GM19463 (cell line): ENCODE results near the gene RFTN1.

Source experiments
- ATAC-seq: cut with Tn5 transposase; IDR thresholded peaks from one replicate; pipeline ENCODE4 v1.9.1; 2021; ENCODE audit warnings: mild to moderate bottlenecking, moderate library complexity; ENCODE audit not compliant: unreplicated experiment

The RFTN1 gene

DNA sequence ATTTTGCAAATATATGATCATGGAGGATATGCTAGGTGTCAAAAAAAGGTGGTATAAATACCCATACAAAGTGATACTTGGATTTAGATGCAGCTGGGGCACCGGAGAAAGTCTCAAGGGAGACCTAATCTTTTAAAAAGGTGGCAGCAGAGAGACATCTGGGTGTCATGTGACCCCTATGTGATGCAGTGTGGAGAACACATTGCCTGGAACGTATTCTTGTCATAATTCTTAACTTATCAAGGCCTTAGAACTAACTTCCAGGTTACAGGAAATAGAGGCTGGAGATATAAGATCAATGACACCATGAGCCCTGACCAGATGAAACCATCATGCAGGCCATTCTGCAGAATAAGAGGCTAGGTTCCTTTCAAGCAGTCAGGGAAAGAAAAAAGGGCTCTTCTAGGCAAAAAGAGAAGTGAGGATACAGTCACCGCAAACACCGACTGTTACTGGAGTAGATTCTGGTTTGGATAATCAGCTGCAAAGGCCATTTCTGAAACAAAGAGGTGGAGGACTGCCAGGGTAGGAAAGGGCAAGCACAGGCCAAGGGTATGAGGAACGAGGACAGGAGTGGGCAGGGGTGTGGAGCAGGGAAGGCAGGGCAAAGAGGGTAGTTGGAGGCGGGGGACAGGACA, 147.9 kb downstream of the RFTN1 start:
- ATAC-seq, result no peak

DNA sequence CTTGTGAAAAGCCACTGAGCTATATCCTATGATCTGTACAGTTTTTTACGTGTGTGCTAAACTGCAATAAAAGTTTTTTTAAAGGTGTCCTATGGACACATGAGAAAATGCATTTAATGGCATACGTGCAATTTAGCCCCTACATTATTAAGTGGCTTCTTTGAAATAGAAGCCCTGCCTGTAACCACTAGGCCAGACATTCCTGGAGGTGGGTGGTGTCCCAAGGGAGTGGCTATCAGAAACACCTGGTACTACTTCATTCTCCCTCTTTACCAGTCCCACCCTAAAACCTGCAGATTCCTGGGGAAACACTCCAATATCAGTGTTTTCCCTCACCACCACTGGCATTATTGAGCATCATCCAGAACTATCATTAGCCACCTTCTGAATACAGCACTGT, 148.5 kb downstream of the RFTN1 start:
- no peak for ATAC-seq

DNA sequence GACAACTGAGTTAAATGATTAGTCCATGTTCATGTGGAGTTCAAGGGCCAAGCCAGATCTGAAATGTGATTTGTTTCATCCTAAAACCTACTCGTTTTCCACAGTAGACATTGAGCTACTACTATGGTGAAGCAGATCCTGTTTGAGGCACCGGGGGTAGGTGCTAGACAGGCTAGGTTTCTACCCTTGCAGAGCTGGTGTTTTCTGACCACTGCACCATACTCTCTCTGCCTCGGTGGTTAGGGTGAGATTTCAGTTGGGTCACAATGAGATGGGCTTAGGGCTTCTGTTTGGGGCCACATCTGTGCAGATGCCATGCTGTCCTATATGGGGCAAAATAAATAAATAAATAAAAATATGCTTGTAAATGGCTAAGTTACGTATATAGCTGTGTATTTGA, 149.2 kb downstream of the RFTN1 start:
- ATAC-seq, result no peak

DNA sequence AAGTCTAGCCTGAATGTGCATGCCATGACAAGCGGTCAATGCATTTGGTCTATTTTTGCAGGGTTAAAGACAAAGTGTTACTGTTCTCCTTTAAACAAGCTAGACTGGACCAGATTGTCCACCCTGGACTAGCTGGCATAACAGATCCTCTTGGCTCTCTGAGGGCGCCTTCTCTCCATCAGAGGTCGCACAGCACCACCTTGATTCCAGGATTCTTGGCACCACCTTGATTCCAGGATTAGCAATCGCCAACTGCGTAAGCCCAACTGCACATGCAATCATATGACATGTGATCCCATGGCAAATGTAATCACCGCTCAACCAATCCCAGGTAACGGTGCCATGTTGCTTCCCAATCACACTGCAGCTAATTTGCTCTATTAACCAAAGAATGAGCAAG, 149.9 kb downstream of the RFTN1 start:
- ATAC-seq, result no peak

DNA sequence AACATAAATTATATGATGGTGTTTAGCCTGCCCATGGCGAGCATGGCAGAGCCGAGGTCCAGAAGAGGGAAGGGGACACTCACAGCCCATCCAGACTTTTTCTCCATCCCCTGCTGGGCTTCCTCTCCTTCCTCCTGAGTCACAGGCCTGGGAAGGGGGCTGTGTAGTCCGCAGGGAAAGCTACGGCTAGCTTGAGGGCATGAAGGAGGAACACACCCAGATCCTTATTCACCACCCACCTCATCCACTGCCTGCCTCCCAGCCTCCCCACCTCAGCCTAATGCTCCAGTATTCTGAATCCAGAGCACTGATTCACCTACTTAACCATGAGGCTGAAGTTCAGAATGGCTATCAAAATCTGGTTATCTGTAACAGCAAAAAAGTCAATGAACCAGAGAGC, 150.7 kb downstream of the RFTN1 start:
- ATAC-seq, result no peak

DNA sequence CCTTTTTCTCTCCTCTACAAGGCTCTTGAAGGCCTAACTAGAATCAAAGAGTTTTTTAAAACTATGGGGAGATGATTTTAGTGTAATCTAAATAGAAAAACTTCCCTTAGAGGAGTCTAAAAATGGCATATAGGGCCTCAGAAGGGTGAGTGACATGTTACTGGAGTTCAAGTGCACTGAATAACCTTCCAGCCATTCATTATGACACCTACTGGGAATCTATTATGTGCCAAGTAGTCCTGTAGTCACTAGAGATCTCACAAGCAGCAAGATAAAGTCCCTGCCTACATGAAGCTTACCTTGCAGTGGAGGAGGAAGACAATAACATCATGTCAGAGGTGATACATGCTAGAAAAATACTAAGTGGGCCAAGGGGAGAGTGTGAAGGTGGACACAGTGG, 152.4 kb downstream of the RFTN1 start:
- no peak for ATAC-seq

DNA sequence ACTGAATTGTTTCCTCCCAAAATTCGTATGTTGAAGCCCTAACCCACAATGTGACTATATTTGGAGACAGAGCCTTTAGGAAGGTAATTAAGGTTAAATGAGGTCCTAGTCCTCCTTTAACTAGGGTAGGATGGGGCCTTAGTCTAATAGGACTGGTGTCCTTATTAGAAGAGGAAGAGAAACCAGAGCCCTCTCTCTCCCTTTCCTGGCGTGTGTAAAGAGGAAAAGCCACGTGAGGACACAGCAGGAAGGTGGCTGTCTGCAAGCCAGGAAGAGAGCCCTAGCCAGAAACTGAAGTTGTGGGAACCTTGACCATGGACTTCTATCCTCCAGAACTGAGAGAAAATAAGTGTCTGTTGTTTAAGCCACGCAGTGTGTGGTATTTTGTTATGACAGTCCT, 154.2 kb downstream of the RFTN1 start:
- no peak for ATAC-seq

DNA sequence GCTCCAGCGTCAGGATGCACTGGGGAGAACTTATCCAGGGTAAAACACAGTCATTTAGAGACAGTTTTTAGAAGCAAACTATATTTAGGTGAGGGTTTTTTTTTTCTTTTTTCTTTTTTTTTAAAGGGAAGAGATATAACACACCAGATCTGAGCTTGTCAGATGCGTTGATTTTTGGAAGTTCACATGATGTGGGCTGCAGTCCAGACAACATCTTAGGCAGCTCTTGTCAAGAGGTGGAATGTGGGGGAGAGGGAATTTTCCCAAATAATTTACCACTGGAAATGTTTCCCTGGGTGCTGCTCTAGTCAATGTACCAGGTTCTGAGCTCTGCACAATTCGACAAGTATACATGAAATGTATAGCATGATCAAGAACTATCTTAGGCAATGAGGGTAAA, 155.2 kb downstream of the RFTN1 start:
- no peak for ATAC-seq

DNA sequence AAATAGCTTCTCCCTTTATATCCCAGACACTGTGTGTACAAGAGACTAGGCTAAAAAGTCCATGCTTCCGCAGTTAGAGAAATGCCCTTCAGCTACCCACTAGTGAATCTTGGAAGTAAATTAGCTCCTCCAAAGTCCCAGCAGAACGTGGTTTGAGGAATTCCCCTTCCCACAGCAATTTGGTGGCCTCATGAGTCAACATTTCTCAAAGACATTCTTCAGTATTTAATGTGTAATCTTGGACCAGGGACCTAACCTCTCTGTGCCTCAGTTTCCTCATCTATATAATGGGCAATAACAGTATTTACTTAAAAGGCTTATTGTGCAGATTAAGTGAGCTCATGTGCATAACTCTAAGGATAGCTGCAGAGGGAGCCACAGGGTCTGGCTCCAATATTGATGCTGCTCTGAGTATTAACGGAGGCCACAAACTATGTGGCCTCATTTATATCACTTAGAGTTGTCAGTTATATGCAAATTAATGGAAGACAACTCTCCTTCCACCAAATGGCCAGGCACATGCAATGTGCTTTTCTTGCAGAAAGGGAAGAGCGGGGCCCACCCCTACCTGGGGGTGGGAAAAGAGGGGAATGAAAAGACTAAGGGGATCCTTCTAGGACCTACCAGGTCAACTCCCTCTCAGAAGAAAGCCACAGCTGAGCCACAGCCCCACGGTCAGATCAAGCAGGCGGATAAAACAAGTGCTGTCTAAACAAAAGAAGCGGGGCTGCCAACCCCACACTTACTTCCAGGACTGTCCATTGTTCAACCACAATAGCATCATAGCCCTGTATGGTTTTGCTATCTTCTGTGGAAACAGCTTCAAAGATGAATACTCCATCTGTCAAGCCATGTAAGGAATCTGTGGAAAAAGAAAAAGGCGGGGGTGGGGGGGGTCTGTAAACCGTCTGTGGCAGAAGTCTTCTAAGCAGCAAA, 156.0 kb downstream of the RFTN1 start:
- ATAC-seq, result no peak

DNA sequence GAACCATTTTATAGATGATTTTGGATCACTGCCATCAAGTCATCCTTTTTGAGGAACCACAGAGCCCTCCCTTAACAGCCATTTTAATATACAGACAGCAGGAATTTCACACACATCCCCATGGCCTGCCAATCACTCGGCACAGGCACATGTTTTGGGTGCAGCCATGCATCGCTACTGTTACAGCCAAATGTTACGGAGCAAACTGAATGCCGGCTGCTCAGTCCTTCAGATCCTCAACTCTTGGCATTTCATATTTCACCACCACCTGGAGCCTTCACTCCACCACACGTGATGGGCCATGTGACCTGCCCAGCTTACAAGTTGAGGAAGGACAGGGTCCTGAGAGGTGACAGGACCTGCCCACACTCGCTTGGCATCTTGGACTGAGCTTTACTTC, 157.7 kb downstream of the RFTN1 start:
- no peak for ATAC-seq

DNA sequence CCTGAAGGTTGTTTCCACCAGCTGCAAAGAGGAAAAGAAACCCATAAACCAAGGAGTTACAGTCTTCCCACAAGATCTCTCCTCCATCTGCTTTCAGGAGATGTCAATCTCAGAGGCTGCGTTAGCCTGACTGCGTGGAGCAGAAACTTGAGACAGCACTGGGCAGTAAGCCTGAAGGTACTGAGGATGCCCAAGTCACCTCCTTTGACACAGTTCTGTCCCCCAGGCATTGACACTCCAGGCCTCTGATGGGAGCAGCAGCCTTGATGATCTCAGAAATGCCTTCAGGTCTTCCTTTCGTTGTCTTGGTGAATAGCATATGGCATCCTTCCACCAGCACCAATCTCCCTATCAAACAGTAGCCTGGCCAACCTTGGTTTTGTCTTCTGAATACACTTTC, 159.2 kb downstream of the RFTN1 start:
- no peak for ATAC-seq

DNA sequence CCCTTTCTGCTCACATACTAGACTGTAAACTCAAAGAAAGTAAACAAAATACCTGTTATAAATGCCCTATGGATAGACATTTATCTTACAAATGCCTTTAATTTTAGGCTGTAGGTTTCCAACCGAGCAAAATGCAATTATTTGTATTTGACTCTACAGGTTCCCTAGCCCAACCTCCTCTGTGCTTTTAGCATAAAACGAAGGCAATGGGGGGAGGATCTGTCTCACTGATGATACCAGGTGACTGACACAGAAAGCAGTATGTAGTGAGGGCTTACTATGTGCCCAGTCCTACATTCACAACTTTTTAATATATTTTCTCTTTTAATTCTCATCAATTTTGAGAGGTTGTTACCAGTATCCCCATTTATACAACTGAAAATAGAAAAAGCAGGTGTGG, 161.1 kb downstream of the RFTN1 start:
- no peak for ATAC-seq

DNA sequence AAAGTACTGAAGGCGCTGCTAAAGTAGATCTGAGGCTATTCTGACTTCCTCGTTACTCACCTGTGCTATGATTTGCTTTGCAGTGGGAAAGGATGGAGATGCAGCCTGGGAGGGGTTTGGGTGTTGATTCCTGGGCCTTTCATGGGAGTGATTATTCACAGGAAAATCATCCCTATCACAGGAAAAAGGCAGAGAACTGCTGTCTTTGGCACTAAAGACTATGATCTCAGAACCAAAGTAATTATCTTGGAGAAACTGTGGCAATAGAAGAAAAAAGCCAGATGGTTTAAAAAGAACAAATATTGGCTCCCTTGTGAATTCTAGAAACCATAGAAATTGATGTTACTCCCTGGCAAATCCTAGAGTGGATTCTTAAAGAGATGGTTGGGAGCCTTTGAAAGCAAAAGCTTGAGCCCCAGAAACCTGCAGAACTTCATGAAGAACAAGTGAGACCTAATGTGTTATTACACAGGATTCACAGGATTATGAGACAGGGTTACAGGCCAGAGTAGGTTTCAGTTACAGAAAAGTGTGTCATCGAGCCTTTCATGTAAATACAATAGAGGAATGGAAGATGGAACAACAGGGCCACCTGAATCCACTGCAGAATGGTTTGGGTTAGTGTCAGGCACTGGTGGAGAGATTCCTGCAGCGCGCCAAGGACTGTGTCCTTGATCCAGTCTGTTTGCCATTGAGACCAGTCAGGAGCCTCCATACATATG, 162.7 kb downstream of the RFTN1 start:
- ATAC-seq, result no peak

DNA sequence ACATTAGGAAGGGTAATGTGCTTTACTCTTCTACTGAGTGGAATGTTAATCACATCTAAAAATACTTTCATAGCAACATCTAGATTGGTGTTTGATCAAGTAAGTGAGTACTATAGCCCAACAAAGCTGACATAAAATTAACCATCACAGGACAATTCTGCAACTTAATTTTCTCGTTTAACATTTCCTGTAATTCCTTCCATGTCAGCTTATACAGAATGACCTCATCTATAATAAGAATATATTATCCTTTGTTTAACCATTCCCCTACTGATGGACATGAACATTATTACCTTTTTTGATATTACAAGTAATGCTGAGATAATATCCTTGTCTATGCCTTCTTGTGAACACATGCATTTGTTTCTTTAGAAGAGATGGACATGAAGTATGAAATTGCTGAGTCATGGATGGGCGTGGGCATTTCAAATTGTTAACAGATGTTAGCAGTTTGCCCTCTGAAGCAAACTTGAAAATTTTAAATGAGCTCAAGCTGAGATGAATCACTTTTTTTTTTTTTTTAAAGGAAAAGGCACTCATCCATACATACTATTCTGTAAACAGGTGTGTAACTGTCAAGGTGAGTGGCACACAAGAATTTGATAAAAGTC, 163.4 kb downstream of the RFTN1 start:
- ATAC-seq, result no peak

DNA sequence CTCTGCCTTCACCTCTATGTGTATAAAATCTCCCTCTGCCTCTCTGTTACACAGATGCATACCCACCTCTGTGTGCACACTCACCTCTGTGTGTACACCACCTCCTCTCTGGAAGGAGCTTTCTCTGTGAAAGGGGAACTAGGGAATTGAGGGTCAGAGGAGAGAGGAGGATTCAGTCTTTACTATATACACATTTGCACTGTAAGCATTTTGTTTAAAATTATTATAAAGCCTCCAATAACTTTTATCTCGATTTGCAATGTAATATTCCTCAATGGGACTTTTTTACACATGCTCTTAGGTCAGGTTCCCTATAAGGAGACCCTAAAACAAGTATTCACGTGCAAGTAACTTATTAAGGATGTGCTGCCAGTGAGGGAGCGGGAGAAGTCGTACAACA, 166.0 kb downstream of the RFTN1 start:
- no peak for ATAC-seq

DNA sequence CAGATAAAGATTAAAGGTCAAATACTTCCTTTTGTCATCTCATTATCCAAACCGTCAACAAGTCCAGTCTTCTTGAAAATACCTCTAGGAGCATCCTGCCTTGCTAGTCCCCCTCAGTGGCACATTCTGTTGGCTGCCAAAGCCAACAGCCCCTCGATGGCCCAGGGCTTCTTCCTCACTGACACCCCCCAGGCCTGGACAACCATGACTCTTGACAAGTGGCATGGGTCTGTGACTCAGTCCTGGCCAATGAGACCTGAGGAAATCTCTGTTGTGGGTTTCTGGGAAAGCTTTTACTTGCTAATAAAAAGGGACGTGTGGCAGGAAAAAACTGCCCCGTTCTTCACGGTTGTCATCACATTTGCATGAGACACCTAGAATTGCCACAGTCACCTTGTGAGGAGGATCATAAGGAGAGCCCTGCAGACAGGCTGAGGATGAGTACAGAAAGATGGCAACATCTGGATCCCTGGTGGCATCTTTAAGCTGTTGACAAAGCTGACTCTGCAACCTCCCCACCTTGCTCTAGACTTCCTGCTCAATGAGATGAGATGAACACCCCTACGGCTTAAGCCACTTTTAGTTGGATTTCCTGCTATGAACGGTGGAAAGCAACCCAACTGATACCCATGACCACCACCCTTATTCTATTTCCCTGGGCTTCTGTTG, 167.0 kb downstream of the RFTN1 start:
- no peak for ATAC-seq

DNA sequence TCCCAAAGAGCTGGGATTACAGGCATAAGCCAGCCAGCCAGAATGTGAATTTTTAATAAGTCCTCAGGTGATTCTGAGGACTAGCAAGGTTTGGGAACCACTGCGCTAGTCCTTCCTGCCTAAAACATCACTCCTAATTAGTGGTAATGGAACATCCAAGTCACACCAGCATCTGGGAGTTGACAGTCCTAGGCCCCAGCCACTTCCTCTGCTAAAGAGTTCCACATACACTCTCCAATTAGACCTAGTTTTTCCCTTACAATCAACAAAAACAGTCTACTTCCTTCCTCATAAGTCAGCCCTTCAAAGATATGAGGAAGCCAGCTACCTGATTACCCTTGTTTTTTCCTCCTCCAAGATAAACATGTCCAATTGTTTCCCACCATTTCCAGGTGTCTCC, 170.4 kb downstream of the RFTN1 start:
- ATAC-seq, result no peak

DNA sequence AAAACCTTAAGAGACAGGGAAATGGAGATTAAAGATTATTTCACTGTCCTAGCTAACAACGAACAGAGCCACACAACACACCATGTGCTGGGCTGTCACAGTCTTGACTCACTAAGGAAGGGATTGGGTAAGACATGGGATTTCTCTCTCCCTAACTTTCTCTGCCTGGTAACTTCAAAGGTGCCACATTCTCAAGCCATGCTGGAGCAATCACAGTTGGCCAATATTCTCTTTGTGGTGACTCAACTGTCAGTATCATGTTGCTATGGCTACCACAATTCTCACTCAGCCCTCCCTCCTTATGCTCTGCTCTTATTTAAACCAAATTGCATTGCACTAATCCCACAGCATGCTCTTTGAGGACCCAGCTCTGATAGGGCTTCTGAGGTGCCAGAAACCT, 174.5 kb downstream of the RFTN1 start:
- ATAC-seq, result no peak

DNA sequence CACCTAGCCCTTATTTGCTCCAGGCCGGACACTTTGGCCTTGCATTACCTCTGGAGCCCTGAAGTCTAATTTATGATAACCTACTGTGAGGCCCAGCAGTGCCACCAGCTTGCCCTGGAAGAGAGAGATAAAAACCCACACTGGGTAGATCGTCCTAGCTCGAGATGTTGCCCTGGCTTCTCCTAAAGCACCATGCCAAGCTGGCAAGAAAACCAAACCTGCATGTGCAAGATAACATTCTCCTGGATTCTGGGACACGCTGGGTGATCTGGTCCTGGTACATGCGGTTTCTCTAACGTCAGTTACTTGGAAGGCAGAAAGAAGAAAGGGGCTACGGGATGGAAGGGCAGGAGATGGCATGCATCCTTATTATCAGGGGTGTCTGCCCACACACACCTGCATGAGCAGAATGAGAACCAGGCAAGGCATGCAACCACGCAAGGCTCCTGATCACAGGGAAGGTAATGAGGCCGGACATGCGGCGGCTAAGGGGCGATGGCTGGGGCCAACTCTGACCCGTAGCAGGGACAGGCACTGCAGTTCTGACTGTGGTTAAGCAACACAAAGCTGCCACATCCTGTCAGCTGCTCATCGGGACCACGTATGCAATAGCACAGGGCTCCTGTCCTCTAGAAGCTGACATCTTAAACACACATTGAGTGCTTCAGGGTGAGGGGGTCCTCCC, 175.5 kb downstream of the RFTN1 start:
- ATAC-seq, result peak; percentile 96

DNA sequence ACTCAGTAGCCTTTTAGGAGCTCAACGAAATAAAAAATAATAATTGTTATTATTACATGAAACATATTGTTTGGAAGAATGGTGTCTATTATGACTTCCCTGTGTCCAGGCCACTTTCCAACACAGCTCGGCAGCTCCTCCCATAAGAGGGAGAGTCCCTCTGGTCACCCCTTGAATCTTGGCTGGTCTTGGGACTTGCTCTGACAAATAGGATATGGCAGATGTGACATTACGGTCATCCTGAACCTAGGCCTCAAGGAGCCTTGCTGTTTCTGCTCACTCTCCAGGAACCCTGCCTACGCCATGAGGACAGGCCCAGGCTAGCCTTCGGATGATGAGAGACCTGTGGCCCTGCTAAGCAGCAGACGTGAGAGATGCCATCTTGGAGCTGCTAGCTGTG, 176.7 kb downstream of the RFTN1 start:
- no peak for ATAC-seq
